Measurements from ENCODE around the gene CADM2. TPM values are rescaled to one million over a fixed set of nuclear protein-coding genes. Genes with fewer than 3 reads are reported as not detected.

The CADM2 gene
- total RNA-seq, 1 experiment from 2014 or later: not detected

DNA sequence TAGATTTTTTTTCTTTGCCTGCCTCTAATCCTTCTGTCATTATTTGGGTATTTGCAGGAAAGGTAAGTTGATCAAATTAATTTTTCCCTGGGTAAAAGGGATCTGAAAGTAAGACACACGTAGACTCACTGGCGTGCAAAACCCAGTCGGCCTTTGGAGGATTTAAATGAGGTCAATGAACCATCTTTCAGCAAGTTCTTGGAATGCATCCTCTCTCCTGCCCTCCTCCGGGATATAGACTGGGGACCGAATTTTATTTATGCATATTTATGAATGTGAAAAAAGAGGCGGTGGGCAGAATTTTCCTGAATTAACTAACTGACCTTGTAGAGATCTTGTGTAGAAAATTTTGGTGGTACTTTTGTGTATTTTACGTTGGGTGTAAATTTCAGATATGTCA, 2.2 kb downstream of the CADM2 start:
- H3K27ac Mint-ChIP-seq (ENCODE audit: low read depth, unreplicated experiment): no peak overlapping the region
- ChIA-PET CTCF (no interaction called here), POLR2A (no interaction called here)
- H3K36me3 Mint-ChIP-seq (ENCODE audit: insufficient read depth, unreplicated experiment): no peaks in the 10 kb centered on the region
- peaks cover 85% of the 10 kb centered on the region for H3K27me3 Mint-ChIP-seq (ENCODE audit: insufficient read depth, unreplicated experiment)
- peaks cover 8% of the 10 kb centered on the region for H3K4me1 Mint-ChIP-seq (ENCODE audit: insufficient read depth, unreplicated experiment)
- H3K9me3 Mint-ChIP-seq (ENCODE audit: unreplicated experiment): no peaks in the 10 kb centered on the region
- intact Hi-C loops (cut with micrococcal nuclease): no loop called here
- BruUV-seq (replicated peaks): no TSS peak
- TF ChIP-seq, protein P1, sequence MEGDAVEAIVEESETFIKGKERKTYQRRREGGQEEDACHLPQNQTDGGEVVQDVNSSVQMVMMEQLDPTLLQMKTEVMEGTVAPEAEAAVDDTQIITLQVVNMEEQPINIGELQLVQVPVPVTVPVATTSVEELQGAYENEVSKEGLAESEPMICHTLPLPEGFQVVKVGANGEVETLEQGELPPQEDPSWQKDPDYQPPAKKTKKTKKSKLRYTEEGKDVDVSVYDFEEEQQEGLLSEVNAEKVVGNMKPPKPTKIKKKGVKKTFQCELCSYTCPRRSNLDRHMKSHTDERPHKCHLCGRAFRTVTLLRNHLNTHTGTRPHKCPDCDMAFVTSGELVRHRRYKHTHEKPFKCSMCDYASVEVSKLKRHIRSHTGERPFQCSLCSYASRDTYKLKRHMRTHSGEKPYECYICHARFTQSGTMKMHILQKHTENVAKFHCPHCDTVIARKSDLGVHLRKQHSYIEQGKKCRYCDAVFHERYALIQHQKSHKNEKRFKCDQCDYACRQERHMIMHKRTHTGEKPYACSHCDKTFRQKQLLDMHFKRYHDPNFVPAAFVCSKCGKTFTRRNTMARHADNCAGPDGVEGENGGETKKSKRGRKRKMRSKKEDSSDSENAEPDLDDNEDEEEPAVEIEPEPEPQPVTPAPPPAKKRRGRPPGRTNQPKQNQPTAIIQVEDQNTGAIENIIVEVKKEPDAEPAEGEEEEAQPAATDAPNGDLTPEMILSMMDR (IDR thresholded peaks at IDR 0.05; ENCODE audit: unreplicated experiment): no peak
- no peak overlapping the region for H3K4me3 Mint-ChIP-seq (ENCODE audit: unreplicated experiment)
- no peak for DNase-seq (ENCODE audit: unreplicated experiment)

DNA sequence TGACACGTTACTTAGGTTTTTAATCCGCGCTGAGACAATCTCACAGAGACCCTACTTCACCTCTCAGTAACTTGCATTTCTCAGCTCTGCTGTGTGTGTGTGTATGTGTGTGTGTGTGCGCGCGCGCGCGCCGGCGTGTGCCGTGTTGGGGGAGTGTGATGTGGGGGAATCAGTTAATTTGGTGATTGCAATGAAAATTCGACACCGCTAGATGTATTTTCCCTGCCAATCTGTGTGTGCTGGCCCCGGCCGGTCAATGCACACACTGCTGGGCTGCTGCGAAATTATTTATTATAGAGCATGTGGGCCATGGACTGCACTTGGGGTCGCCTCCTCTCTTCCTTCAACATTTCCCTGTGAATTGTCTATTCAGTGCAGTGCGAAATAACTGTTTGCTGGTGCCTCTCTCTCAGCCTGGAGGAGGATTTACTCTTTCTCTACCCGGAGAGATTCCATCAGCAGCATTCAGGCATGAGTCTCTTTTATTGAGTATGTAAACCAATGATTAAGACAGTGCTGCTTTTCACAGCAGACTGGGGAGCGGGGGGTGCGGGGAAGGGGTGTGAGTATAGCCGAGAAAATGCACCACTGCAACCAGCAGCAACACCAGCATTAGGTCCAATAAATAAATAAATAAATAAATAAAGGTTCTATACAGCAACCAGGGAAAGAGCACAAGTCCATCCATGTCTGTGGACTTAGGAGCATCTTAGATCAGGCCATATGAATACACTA, 2.9 kb downstream of the CADM2 start:
- peaks cover 8% of the 10 kb centered on the region for H3K4me1 Mint-ChIP-seq (ENCODE audit: insufficient read depth, unreplicated experiment)
- ChIA-PET POLR2A (no interaction called here), CTCF (interaction anchor here (0.6 kb wide), 1 partner anchor 81 kb away, joined by 3 read pairs; no protein-coding TSS in a partner anchor)
- TF ChIP-seq, protein P1 (IDR thresholded peaks at IDR 0.05; ENCODE audit: unreplicated experiment): no peak
- BruUV-seq (replicated peaks): no TSS peak
- no peak overlapping the region for H3K4me3 Mint-ChIP-seq (ENCODE audit: unreplicated experiment)
- intact Hi-C loops (cut with micrococcal nuclease): no loop called here
- no peaks in the 10 kb centered on the region for H3K36me3 Mint-ChIP-seq (ENCODE audit: insufficient read depth, unreplicated experiment)
- H3K9me3 Mint-ChIP-seq (ENCODE audit: unreplicated experiment): no peaks in the 10 kb centered on the region
- peaks cover 78% of the 10 kb centered on the region for H3K27me3 Mint-ChIP-seq (ENCODE audit: insufficient read depth, unreplicated experiment)
- no peak overlapping the region for H3K27ac Mint-ChIP-seq (ENCODE audit: low read depth, unreplicated experiment)
- DNase-seq (ENCODE audit: unreplicated experiment): no peak

DNA sequence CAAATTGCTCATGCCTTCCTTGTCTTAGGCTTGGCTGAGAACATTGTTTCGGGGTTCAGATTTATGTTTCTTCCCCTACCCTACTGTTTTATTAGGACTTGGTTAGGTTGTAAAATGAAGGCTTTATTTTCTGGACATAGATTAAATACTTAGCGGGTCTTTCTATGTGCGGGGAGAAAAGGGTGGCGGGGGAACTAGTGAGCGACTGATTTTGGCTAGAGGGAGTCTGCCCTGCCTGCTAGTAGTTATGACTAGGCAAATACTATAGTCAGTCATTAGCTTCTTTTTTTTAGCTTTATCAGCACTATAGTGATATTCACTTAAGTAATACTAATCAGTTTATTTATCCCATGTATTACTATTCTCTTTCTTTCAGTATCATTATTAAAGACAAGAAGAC, 3.6 kb downstream of the CADM2 start:
- H3K27ac Mint-ChIP-seq (ENCODE audit: low read depth, unreplicated experiment): no peak overlapping the region
- DNase-seq (ENCODE audit: unreplicated experiment): no peak
- CTCF ChIA-PET: interaction anchor here (0.6 kb wide), 1 partner anchor 81 kb away, joined by 3 read pairs; no protein-coding TSS in a partner anchor
- intact Hi-C loops (cut with micrococcal nuclease): no loop called here
- BruUV-seq (replicated peaks): no TSS peak
- H3K9me3 Mint-ChIP-seq (ENCODE audit: unreplicated experiment): no peaks in the 10 kb centered on the region
- peaks cover 71% of the 10 kb centered on the region for H3K27me3 Mint-ChIP-seq (ENCODE audit: insufficient read depth, unreplicated experiment)
- peaks cover 8% of the 10 kb centered on the region for H3K4me1 Mint-ChIP-seq (ENCODE audit: insufficient read depth, unreplicated experiment)
- POLR2A ChIA-PET: no interaction called here
- H3K36me3 Mint-ChIP-seq (ENCODE audit: insufficient read depth, unreplicated experiment): no peaks in the 10 kb centered on the region
- no peak overlapping the region for H3K4me3 Mint-ChIP-seq (ENCODE audit: unreplicated experiment)
- TF ChIP-seq, protein P1 (IDR thresholded peaks at IDR 0.05; ENCODE audit: unreplicated experiment): no peak

DNA sequence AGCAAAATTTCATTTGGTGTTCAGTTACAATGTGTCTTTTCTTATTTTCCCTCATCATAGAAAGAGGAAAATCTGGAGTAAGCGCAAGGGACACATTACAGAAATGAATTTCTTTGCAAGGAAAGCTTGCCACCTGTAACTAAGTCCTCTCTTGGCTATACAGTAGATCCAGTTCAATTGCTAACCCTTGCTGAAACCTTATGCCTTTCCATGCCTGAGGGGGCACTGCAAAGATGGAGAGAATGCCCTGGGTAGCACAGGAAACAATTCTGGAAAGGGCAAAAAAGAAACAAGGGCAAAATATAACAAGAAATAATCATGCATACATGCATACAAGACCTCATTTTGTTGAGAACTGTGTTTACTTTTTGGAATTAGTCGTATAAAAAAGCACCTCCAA, 4.3 kb downstream of the CADM2 start:
- Mint-ChIP-seq H3K9me3 (ENCODE audit: unreplicated experiment) (no peaks in the 10 kb centered on the region), H3K36me3 (ENCODE audit: insufficient read depth, unreplicated experiment) (no peaks in the 10 kb centered on the region), H3K4me1 (ENCODE audit: insufficient read depth, unreplicated experiment) (peaks cover 8% of the 10 kb centered on the region), H3K4me3 (ENCODE audit: unreplicated experiment) (no peak overlapping the region), H3K27me3 (ENCODE audit: insufficient read depth, unreplicated experiment) (peaks cover 70% of the 10 kb centered on the region), H3K27ac (ENCODE audit: low read depth, unreplicated experiment) (no peak overlapping the region)
- ChIA-PET POLR2A (no interaction called here), CTCF (no interaction called here)
- no peak for DNase-seq (ENCODE audit: unreplicated experiment)
- TF ChIP-seq, protein P1 (IDR thresholded peaks at IDR 0.05; ENCODE audit: unreplicated experiment): no peak
- BruUV-seq (replicated peaks): no TSS peak
- intact Hi-C loops (cut with micrococcal nuclease): no loop called here

All from MCF 10A (cell line).